Smooth muscle cell (in vitro differentiated cells): ENCODE results near the gene C3orf22. TPM values are rescaled to one million over a fixed set of nuclear protein-coding genes. Genes with fewer than 3 reads are reported as not detected.

ENCODE experiments used
- DNase-seq: peaks from one replicate; lab custom pipeline; 2025; ENCODE audit not compliant: unreplicated experiment; lab: John Stamatoyannopoulos, UW
- H2AFZ ChIP-seq: fragments of 200-600 bp; sonication (generic); 2 replicates; pipeline ENCODE4 v1.6.0; 2016; ENCODE audit warnings: antibody characterized with exemption, low read depth, mild to moderate bottlenecking
- H3F3A ChIP-seq: fragments of 200-600 bp; sonication (generic); 2 replicates; pipeline ENCODE4 v1.6.0; 2017; ENCODE audit warnings: antibody characterized with exemption, low read depth
- H3K27ac ChIP-seq: fragments of 200-600 bp; sonication (generic); 2 replicates; pipeline ENCODE4 v1.5.1; 2016; ENCODE audit warnings: low read depth, mild to moderate bottlenecking
- H3K27me3 ChIP-seq: fragments of 200-600 bp; sonication (generic); 2 replicates; pipeline ENCODE4 v1.6.1; 2016; ENCODE audit warnings: low read depth, mild to moderate bottlenecking
- H3K36me3 ChIP-seq: fragments of 200-600 bp; sonication (generic); 2 replicates; pipeline ENCODE4 v1.5.1; 2016; ENCODE audit warnings: low read depth
- H3K4me1 ChIP-seq: fragments of 200-600 bp; sonication (generic); 2 replicates; pipeline ENCODE4 v1.5.1; 2016; ENCODE audit warnings: low read depth
- H3K4me2 ChIP-seq: fragments of 200-600 bp; sonication (generic); 2 replicates; pipeline ENCODE4 v1.6.0; 2016; ENCODE audit warnings: mild to moderate bottlenecking
- H3K4me3 ChIP-seq: fragments of 200-600 bp; sonication (generic); 2 replicates; pipeline ENCODE4 v1.5.1; 2016; ENCODE audit warnings: mild to moderate bottlenecking
- H3K79me2 ChIP-seq: fragments of 200-600 bp; sonication (generic); 2 replicates; pipeline ENCODE4 v1.6.0; 2016; ENCODE audit warnings: low read depth, mild to moderate bottlenecking
- H3K9ac ChIP-seq: fragments of 200-600 bp; sonication (generic); 2 replicates; pipeline ENCODE4 v1.6.0; 2016; ENCODE audit warnings: low read depth
- H3K9me3 ChIP-seq: fragments of 200-600 bp; sonication (generic); replicated peaks from 2 replicates; pipeline ENCODE4 v1.5.1; 2016; ENCODE audit warnings: low read depth
- H4K20me1 ChIP-seq: fragments of 200-600 bp; sonication (generic); 2 replicates; pipeline ENCODE4 v1.6.0; 2016; ENCODE audit warnings: low read depth
- CTCF ChIP-seq: fragments of 200-600 bp; sonication (generic); IDR thresholded peaks from 2 replicates; pipeline ENCODE4 v1.5.1; 2017; ENCODE audit warnings: borderline replicate concordance, mild to moderate bottlenecking, antibody characterized with exemption; ENCODE audit not compliant: insufficient read depth, poor library complexity, severe bottlenecking
- WGBS: methylation state at CpG from one replicate; pipeline ENCODE4 v1.1.7; 2016; ENCODE audit warnings: low lambda C conversion rate; 5-methylcytosine and 5-hydroxymethylcytosine counted together
- polyA plus RNA-seq: library from polyadenylated mRNA; unstranded; fragments of >200 nt; fragmentation: Nextera tagmentation; extraction: Ambion mirVana; gene quantifications from 2 replicates; pipeline ENCODE4 v1.2.1, GENCODE V29; 2016
- total RNA-seq: library from RNA; depleted of rRNA; stranded (reverse); fragments of >200 nt; gene quantifications from 2 replicates; pipeline ENCODE4 v1.2.3, GENCODE V29; 2014

Gene C3orf22
- total and polyA plus RNA-seq, 2 experiments from 2014 or later = not detected

- Histone ChIP-seq H3K27me3 (no peaks in the 10 kb centered on the region), H3K4me2 (no peak overlapping the region), H3F3A (no peaks in the 10 kb centered on the region), H3K4me3 (no peak overlapping the region), H3K27ac (no peak overlapping the region), H3K79me2 (no peaks in the 10 kb centered on the region), H2AFZ (no peak overlapping the region), H3K9me3 (no peaks in the 10 kb centered on the region), H4K20me1 (no peaks in the 10 kb centered on the region), H3K9ac (no peak overlapping the region), H3K36me3 (no peaks in the 10 kb centered on the region), H3K4me1 (no peaks in the 10 kb centered on the region)
- no peak for TF ChIP-seq CTCF
- WGBS = 89% methylated on average over 14 of the region's 14 CpGs
- no peak for DNase-seq
Measured at GRCh38 chr3:126552688-126553283, 5.9 kb downstream of the C3orf22 start.

GRCh38 chr3:126551839-126552687 lies 6.7 kb downstream of the C3orf22 start:
- 85% methylated on average over 17 of the region's 17 CpGs for WGBS
- no peak overlapping the region for H3K4me2 ChIP-seq
- H3F3A ChIP-seq = no peaks in the 10 kb centered on the region
- H2AFZ ChIP-seq = no peak overlapping the region
- no peak for TF ChIP-seq CTCF
- H3K4me1 ChIP-seq = no peaks in the 10 kb centered on the region
- no peak for DNase-seq
- no peaks in the 10 kb centered on the region for H3K79me2 ChIP-seq
- H3K36me3 ChIP-seq = no peaks in the 10 kb centered on the region
- H4K20me1 ChIP-seq = no peaks in the 10 kb centered on the region
- no peaks in the 10 kb centered on the region for H3K9me3 ChIP-seq
- no peak overlapping the region for H3K4me3 ChIP-seq
- H3K27ac ChIP-seq = no peak overlapping the region
- H3K9ac ChIP-seq = no peak overlapping the region
- no peaks in the 10 kb centered on the region for H3K27me3 ChIP-seq

- no peaks in the 10 kb centered on the region for H4K20me1 ChIP-seq
- H3K79me2 ChIP-seq = no peaks in the 10 kb centered on the region
- no peak overlapping the region for H3K9ac ChIP-seq
- no peak overlapping the region for H3K4me2 ChIP-seq
- 95% methylated on average over 11 of the region's 13 CpGs for WGBS
- DNase-seq = no peak
- H3K27me3 ChIP-seq = no peaks in the 10 kb centered on the region
- H3K9me3 ChIP-seq = no peaks in the 10 kb centered on the region
- no peaks in the 10 kb centered on the region for H3F3A ChIP-seq
- no peak overlapping the region for H2AFZ ChIP-seq
- H3K27ac ChIP-seq = no peak overlapping the region
- H3K36me3 ChIP-seq = no peaks in the 10 kb centered on the region
- H3K4me3 ChIP-seq = no peak overlapping the region
- no peak for TF ChIP-seq CTCF
- H3K4me1 ChIP-seq = no peaks in the 10 kb centered on the region
Measured at GRCh38 chr3:126551121-126551838, 7.5 kb downstream of the C3orf22 start.
